ENCODE results near the gene CEBPZOS. TPM values are rescaled to one million over a fixed set of nuclear protein-coding genes. Genes with fewer than 3 reads are reported as not detected.

Gene CEBPZOS
- total RNA-seq, 4 donors from 2014 or later = 17.9 to 22.3 (median 20.3) TPM

DNA sequence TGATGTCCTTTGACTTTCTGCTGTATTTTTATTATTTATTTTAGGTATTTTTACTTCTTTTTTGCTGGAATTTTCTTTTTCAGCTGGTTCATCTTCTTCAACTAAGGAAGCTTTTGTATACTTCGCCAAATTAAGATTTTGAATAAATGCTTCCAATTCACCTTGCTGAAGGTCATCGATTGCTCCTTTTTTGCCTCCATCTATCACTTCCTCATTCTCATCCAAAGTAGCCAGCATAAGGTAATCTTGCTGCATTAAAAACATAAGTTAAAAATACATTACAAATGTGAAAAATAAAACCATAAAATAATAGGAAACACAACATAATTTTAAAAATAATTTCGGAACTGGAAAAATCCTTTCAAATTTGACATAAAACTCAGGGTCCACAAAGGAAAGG is 32.5 kb downstream of the CEBPZOS start:
- TF ChIP-seq, protein P1, sequence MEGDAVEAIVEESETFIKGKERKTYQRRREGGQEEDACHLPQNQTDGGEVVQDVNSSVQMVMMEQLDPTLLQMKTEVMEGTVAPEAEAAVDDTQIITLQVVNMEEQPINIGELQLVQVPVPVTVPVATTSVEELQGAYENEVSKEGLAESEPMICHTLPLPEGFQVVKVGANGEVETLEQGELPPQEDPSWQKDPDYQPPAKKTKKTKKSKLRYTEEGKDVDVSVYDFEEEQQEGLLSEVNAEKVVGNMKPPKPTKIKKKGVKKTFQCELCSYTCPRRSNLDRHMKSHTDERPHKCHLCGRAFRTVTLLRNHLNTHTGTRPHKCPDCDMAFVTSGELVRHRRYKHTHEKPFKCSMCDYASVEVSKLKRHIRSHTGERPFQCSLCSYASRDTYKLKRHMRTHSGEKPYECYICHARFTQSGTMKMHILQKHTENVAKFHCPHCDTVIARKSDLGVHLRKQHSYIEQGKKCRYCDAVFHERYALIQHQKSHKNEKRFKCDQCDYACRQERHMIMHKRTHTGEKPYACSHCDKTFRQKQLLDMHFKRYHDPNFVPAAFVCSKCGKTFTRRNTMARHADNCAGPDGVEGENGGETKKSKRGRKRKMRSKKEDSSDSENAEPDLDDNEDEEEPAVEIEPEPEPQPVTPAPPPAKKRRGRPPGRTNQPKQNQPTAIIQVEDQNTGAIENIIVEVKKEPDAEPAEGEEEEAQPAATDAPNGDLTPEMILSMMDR (IDR thresholded peaks at IDR 0.05) = no peak
- TF ChIP-seq POLR2A (IDR thresholded peaks at IDR 0.05) = no peak
- DNase-seq = no peak
- intact Hi-C loops (cut with DNase I) = no loop called here
- no peaks in the 10 kb centered on the region for H3K27me3 ChIP-seq
- H3K4me3 ChIP-seq = no peak overlapping the region
- no peak overlapping the region for H3K27ac ChIP-seq
- peaks cover 9 to 67% (median 24%) of the 10 kb centered on the region in 3 donors for H3K4me1 ChIP-seq
- no peaks in the 10 kb centered on the region for H3K9me3 ChIP-seq
- H3K36me3 ChIP-seq = peaks cover 8 to 29% (median 8%) of the 10 kb centered on the region in 3 donors
- WGBS, 2 donors = 91 to 94% methylated on average over 3 of the region's 3 CpGs

DNA sequence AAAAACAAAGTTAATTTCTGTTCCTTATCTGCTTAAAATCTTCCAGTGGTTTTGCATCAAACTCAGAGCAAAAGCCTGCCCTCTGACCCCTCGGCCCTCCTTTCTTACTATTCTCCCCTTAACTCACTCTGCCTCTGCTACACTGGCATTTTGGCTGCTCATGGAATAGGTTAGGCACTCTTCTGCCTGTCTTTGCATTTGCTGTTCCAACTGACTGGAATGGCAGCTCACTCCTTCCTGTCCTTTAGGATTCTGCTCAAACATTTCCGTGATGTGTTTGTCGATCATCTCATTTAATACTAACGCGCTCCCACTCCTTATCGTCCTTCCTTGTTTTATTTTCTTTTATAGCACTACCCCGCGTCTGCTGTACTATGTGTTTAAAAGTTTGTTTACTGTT is 34.3 kb downstream of the CEBPZOS start:
- DNase-seq = no peak
- no peaks in the 10 kb centered on the region for H3K9me3 ChIP-seq
- H3K4me1 ChIP-seq = peaks cover 9 to 53% (median 22%) of the 10 kb centered on the region in 3 donors
- no peak for TF ChIP-seq POLR2A (IDR thresholded peaks at IDR 0.05)
- TF ChIP-seq, protein P1 (IDR thresholded peaks at IDR 0.05) = no peak
- peaks cover 8 to 28% (median 8%) of the 10 kb centered on the region in 3 donors for H3K36me3 ChIP-seq
- peak overlapping the region; percentile 66 to 96 (median 86) for H3K4me3 ChIP-seq
- peak overlapping the region; percentile 88 to 96 (median 95) for H3K27ac ChIP-seq
- no peaks in the 10 kb centered on the region for H3K27me3 ChIP-seq
- intact Hi-C loops (cut with DNase I) = no loop called here
- 1% methylated on average over 8 of the region's 8 CpGs for WGBS, 2 donors

DNA sequence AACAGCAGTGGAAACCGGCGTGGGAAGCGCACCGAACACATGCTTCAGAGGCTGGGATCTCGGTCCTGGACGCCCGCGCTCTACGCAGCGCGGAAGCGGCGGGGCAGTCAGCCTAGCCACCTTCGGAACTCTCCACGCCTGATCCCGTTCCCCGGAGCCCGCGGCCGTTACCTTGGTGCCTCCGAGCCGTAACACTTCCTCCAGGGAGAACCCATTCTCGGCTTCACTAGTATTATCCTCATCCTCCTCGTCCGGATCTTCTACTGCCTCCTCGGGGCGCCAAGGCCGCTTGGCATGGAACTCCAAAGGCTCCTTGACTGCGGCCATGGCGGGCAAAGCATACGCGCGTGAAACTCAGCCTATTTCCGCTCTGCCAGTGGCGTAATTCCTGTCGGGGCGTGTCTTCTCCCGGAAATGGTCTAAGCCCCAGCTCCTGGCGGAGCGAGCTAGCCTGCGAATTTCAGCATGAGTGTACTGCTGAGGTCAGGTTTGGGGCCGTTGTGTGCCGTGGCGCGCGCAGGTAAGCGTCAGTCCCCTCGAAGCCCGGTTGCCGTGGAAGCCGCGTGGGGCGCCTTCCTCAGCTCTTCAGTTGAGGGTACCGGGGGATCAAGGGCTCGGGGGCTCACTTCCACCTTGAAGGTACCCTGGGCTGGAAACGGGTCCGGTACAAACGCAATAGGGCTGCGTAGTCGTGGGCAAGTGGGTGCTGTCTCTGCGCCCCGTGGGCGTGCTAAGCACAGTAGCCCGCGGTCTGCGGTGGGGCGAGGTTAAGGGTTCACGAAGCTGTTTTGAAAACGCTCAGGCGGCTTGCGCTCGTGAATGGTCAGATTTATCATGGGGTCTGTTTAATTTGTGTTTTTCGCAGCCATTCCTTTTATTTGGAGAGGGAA is 35.2 kb downstream of the CEBPZOS start, which contains the start of the genes CEBPZ and NDUFAF7:
TSS of gene CEBPZ (minus strand) at position 356 of the 890 bp plus-strand sequence. CDS start at position 327, 29 bp downstream.
TSS of gene NDUFAF7 (plus strand) at position 418 of the 890 bp plus-strand sequence. CDS start at position 466, 48 bp downstream.
- no peaks in the 10 kb centered on the region for H3K27me3 ChIP-seq
- H3K27ac ChIP-seq = peak within 1 kb of the TSS; percentile 88 to 96 (median 95)
- intact Hi-C loops (cut with DNase I) = no loop called here
- 1% methylated on average over 30 to 37 of the region's 73 CpGs for WGBS, 2 donors
- TF ChIP-seq POLR2A (IDR thresholded peaks at IDR 0.05) = peak in 2 of 4 donors; percentile 78 to 80
- TF ChIP-seq, protein P1 (IDR thresholded peaks at IDR 0.05) = peak in 2 of 6 experiments; percentile 4
- H3K4me1 ChIP-seq = peaks cover 9 to 48% (median 22%) of the 10 kb centered on the region in 3 donors
- no peaks in the 10 kb centered on the region for H3K9me3 ChIP-seq
- peak; percentile 16 for DNase-seq
- H3K36me3 ChIP-seq = peaks cover 8 to 31% (median 8%) of the 10 kb centered on the region in 3 donors
- peak within 1 kb of the TSS; percentile 66 to 96 (median 86) for H3K4me3 ChIP-seq

DNA sequence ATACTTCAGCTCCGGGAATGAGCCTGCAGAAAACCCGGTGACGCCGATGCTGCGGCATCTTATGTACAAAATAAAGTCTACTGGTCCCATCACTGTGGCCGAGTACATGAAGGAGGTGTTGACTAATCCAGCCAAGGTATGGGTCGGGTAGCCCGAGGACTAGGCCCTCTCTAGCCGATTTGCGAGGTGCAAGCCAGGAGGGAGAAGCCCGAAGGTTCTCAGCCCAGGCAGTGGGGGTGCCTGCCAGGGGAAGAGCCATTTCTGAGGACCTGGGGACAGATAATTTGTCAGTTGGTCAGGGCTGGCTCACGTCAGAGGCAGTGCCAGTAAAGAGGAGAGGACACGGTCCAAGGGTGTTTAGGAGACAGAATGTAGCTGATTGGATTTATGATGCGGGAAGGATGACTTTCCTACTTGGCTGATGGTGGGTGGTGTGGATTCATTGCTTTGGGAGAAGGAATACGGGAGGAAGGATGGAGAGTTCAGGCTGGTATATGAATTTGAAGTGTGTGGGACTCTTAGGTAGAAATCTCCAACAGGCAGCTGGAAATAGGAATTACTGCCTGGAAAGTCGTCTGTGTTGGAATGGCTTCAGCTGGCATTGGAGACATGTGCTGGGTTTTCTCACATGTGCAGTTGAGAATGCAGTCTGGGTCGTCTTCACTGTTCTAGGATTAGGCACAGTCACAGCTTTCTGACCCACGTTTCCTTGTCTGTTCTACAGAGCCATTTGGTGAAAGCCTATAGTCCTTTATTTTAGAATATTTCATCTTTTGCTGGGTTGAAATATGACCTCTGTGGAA is 36.0 kb downstream of the CEBPZOS start:
- Histone ChIP-seq H3K36me3 (peaks cover 8 to 31% (median 8%) of the 10 kb centered on the region in 3 donors), H3K4me3 (peak overlapping the region; percentile 66 to 96 (median 86)), H3K4me1 (peaks cover 9 to 40% (median 22%) of the 10 kb centered on the region in 3 donors), H3K27me3 (no peaks in the 10 kb centered on the region), H3K9me3 (no peaks in the 10 kb centered on the region), H3K27ac (peak overlapping the region; percentile 88 to 96 (median 95))
- WGBS, 2 donors = 13 to 18% methylated on average over 12 to 16 of the region's 18 CpGs
- no peak for DNase-seq
- intact Hi-C loops (cut with DNase I) = no loop called here
- TF ChIP-seq, protein P1 (IDR thresholded peaks at IDR 0.05) = no peak
